ENCODE data around the gene PKN2. TPM values are rescaled to one million over a fixed set of nuclear protein-coding genes. Genes with fewer than 3 reads are reported as not detected.
A peak's percentile ranks its signal among the peaks of the same experiment; 100 is the strongest.

PKN2 gene
- total RNA-seq, 1 experiment from 2014 or later: 32.5 TPM

- no peak overlapping the region for H3K23ac ChIP-seq (ENCODE audit: insufficient read length, low read depth, low read length)
- peak overlapping the region; percentile 16 to 91 (median 48); a peak in 6 of 7 replicates for H3K27ac Mint-ChIP-seq
- no peak overlapping the region for H2BK120ac ChIP-seq (ENCODE audit: low read depth, low read length, poor library complexity, severe bottlenecking)
- H3K9ac ChIP-seq (ENCODE audit: extremely low read depth, insufficient read length, low read length): no peak overlapping the region
- 0 out of 2 replicates have a peak, but pooled peaks cover 1% of the 10 kb centered on the region for H3K79me2 ChIP-seq (ENCODE audit: insufficient read depth, low read length)
- H3K4me1 Mint-ChIP-seq: peaks cover 30 to 35% of the 10 kb centered on the region in 2 experiments
- H3T11ph ChIP-seq (ENCODE audit: low read length): no peak overlapping the region
- H2AFZ ChIP-seq (ENCODE audit: low read length): no peak overlapping the region
- H3K18ac ChIP-seq (ENCODE audit: insufficient read length, low read depth, low read length): no peak overlapping the region
- no peaks in the 10 kb centered on the region for H3K79me1 ChIP-seq (ENCODE audit: insufficient read depth, low read depth, low read length, poor library complexity, severe bottlenecking)
- DNase-seq: no peak
- no peak overlapping the region for H4K8ac ChIP-seq (replicated peaks; ENCODE audit: insufficient read length, low read depth, low read length)
- H3K4me1 ChIP-seq (ENCODE audit: insufficient read depth, low read length): peaks cover 4% of the 10 kb centered on the region; the same call in 1 of the 2 replicates
- H4K5ac ChIP-seq (ENCODE audit: insufficient read length, low read depth, low read length): no peak overlapping the region
- H3K27ac ChIP-seq (ENCODE audit: insufficient read length, low read depth, low read length): no peak overlapping the region
- no peak overlapping the region for H3K56ac ChIP-seq (ENCODE audit: insufficient read length, low read depth, low read length)
- TF ChIP-seq, protein P1, sequence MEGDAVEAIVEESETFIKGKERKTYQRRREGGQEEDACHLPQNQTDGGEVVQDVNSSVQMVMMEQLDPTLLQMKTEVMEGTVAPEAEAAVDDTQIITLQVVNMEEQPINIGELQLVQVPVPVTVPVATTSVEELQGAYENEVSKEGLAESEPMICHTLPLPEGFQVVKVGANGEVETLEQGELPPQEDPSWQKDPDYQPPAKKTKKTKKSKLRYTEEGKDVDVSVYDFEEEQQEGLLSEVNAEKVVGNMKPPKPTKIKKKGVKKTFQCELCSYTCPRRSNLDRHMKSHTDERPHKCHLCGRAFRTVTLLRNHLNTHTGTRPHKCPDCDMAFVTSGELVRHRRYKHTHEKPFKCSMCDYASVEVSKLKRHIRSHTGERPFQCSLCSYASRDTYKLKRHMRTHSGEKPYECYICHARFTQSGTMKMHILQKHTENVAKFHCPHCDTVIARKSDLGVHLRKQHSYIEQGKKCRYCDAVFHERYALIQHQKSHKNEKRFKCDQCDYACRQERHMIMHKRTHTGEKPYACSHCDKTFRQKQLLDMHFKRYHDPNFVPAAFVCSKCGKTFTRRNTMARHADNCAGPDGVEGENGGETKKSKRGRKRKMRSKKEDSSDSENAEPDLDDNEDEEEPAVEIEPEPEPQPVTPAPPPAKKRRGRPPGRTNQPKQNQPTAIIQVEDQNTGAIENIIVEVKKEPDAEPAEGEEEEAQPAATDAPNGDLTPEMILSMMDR (conservative IDR thresholded peaks at IDR 0.05): no peak
- H2BK12ac ChIP-seq (ENCODE audit: insufficient read length, low read depth, low read length): no peak overlapping the region
- no peaks in the 10 kb centered on the region for H3K27me3 ChIP-seq (ENCODE audit: insufficient read depth, low read length)
- no peak overlapping the region for H3K4ac ChIP-seq (ENCODE audit: low read depth, low read length)
- no peak overlapping the region for H3K4me3 Mint-ChIP-seq
- H3K36me3 Mint-ChIP-seq (ENCODE audit: insufficient read depth in 1 of 3, low read depth in 3 of 3): peaks cover 1 to 40% (median 24%) of the 10 kb centered on the region in 3 experiments; a peak in 6 of 7 replicates
- no CpG with 5 or more reads among the region's 2 CpGs for WGBS (ENCODE audit: extremely low coverage, insufficient read length, low lambda C conversion rate)
- H3K23me2 ChIP-seq (ENCODE audit: insufficient read length, low read depth, low read length, poor library complexity, severe bottlenecking): no peaks in the 10 kb centered on the region
- H3K9me3 Mint-ChIP-seq: no peaks in the 10 kb centered on the region
- no peak overlapping the region for H3K4me2 ChIP-seq (ENCODE audit: insufficient read depth, insufficient read length, low read length)
- H3K27me3 Mint-ChIP-seq (ENCODE audit: low read depth): no peaks in the 10 kb centered on the region
- no peak overlapping the region for H2BK20ac ChIP-seq (ENCODE audit: low read depth, low read length, poor library complexity, severe bottlenecking)
- no peak overlapping the region for H3K14ac ChIP-seq (ENCODE audit: insufficient read depth, low read length)
- H4K91ac ChIP-seq (ENCODE audit: insufficient read length, low read depth, low read length): no peak overlapping the region
- H3K9me3 ChIP-seq (ENCODE audit: control insufficient read depth, low read depth, low read length): no peaks in the 10 kb centered on the region
- H2BK5ac ChIP-seq (ENCODE audit: insufficient read length, low read length): no peak overlapping the region
- H2BK15ac ChIP-seq (ENCODE audit: low read depth, low read length): no peak overlapping the region
- H2AK5ac ChIP-seq (ENCODE audit: insufficient read length, low read length): no peak overlapping the region
- no peaks in the 10 kb centered on the region for H4K20me1 ChIP-seq (ENCODE audit: control insufficient read depth, insufficient read depth, insufficient read length)
Measured at GRCh38 chr1:88783145-88783544, 99.1 kb downstream of the PKN2 start.
